ENCODE results near the gene SH3GL2.
A peak's percentile ranks its signal among the peaks of the same experiment; 100 is the strongest.

The SH3GL2 gene

DNA sequence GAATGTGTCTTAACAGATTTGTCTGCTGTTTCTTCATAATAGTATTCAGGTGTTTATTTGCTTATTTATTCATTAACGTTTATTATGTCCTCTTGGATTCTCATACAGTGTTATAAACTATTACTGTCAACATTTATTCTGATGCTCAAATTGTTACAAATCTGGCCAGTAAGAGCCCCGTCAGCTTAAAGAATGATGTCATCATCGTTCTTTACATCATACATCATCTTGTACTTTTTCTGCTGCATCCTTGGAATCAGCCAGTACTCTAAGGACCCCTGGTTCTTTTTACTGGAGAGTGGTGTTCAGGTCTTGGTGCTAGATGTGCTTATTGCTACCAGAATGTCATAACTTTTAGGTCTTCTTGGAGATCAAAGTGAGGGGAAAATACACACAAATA lies 86.6 kb downstream of the SH3GL2 start:
- DNase-seq = no peak

DNA sequence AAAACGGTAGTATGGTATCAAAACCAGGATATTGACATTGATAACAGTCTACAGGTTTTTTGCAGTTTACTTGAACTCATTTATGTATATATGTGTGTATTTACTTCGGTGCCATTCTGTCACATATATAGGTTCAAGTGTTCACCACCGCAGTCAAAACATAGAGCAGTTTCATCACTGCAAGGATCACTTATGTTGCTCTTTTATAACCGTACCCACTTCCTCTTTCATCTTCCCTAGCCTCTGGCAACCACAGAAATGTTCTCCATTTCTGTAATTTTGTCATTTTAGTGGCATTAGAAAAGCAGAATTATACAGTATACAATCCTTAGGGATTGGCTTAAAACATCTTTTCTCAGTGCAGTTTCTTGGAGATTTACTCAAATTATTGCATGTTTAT lies 90.3 kb downstream of the SH3GL2 start:
- DNase-seq = no peak

- DNase-seq = no peak
These were observed 103.8 kb downstream of the SH3GL2 start for GRCh38 chr9:17682684-17683083.

- no peak for DNase-seq
These were observed 110.0 kb downstream of the SH3GL2 start for GRCh38 chr9:17688834-17689233.

DNA sequence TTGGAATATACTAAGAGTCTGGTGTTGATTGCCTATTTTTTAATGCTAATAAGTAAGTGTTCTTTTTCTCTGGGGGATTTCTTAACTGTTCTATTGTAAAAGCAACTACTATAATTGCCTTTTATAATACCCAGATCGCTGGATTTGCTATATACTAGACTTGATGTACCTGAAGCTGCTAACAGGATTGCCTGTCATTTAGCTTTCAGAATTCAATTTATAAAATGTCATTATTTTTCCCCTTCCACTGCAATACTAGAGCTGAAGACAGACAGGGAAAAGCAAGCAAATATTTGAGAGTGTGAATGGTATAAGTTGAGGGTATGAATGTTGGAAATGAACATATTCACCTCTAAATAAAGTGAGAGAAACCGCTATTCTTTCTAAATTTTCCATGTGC lies 115.5 kb downstream of the SH3GL2 start:
- no peak for DNase-seq

- DNase-seq = no peak
These were observed 116.6 kb downstream of the SH3GL2 start for GRCh38 chr9:17695482-17695881.

DNA sequence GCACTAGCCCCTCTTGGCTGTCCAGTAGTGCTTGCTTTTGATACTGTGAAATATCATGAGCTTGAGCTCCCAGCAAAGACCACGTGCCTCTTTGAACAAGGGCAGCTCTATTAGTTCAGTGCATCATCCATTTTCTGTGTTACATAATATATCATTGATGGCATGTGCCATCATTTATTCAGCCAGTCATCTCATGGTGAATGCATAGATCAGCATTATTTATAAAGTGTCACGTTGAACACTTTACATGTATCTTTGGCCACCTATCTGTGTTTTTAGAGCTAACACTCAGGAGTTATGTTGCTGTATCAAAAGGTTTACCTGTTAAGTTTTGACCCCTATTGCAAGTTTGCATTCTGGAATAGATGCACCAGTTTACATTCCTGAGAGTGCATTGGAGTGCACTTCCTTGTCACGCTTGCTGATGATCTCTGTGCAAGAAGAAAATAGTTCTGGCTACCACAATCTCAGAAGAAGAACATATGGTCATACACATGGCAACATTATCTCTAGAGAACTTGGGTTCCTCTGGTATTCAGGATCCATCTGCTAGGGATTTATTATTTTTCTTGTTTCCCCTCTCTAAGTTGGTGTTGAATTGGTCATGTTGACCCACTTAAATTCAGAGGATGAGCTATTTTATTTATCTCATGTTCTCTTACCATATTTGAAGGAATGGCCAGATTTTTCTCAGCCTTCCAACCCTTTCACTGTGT lies 120.9 kb downstream of the SH3GL2 start:
- peak; percentile 85 for DNase-seq

DNA sequence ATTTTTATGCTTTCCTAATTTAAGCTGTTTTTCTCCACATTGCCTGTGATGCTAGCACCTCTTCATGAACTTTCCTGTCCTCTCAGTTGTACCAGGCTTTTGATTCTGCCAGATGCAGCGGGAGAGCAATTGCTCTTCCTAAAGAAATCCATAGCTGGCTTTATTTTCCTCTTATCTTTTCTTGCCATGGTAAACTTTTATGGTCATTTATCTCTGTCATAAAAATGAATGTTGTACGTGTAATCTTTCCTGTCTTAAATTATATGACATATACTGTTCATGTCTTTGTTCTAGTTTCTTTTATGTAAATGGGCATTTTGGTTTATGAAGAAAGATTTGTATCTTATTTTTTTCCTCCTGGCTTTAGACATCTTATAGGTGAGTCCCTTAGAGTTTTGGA lies 127.5 kb downstream of the SH3GL2 start:
- no peak for DNase-seq

GRCh38 chr9:17719053-17719452 lies 140.2 kb downstream of the SH3GL2 start:
- DNase-seq = no peak

- no peak for DNase-seq
These were observed 143.1 kb downstream of the SH3GL2 start for GRCh38 chr9:17721954-17722353.

DNA sequence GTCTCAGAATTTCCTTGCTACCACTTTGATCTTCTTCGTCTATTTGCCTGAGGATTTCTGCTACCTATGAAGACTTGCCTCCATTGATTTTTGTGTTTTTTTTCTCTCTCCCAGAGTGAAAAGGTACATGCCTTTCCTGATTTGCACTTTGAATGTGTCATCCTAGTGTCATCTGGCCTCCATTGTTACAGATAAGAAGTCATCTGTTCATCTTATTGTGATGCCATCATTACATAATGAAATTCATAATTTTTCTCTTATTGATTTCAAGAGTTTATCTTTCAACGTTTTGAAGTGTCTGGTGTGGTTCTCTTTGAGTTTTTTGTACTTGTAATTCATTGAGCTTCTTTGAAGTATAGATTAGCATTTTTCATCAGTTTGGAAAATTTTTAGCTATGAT lies 144.8 kb downstream of the SH3GL2 start:
- DNase-seq = no peak

DNA sequence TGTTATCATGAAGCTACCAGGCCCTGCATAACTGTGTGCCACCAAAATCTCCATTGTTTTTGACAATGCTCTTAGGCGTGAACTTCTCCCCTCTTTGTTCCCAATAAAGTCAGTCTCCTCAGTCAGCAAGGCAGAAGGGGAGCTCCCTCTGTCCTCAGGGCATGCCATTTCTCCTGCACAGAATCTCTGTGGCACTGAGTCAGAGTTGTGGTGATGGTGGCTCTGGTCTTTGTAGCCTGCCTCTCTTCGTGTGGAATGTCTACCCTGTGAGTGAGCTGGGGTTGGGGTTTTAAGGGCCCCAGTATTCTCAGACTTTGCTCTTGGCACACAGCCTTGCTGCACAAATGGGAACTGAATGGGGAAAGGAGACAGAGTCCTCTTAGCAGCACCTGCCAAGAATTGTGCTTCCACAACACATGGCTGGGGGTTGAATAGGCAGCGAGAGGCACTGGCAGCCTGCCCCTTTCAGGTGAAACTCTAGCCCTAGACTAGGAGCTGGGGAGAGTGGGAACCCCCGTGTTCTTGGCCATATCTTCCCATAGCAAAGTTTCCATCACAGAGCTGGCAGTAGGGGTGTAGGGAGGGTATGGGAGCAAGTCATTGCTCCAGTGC lies 146.6 kb downstream of the SH3GL2 start:
- DNase-seq = peak; percentile 12

GRCh38 chr9:17726298-17726697 lies 147.4 kb downstream of the SH3GL2 start:
- no peak for DNase-seq

DNA sequence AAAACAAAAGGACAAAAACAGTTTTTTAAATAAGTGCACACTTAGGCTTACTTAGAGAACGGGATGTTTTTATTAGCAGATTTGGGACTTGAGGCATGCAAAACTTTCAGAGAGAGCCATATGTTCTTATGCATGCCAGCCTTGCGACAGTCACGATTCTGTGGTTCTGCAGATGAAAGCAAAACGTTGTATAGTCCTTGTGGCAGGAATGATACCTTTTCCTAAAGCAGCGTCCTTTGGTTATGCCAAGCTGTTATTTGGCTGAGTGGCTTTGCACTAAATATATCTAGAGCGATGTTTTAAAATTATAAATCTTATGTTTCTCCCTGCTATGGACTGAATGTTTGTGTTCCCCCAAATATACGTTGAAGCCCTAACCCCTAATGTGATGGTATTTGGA lies 152.0 kb downstream of the SH3GL2 start:
- no peak for DNase-seq

DNA sequence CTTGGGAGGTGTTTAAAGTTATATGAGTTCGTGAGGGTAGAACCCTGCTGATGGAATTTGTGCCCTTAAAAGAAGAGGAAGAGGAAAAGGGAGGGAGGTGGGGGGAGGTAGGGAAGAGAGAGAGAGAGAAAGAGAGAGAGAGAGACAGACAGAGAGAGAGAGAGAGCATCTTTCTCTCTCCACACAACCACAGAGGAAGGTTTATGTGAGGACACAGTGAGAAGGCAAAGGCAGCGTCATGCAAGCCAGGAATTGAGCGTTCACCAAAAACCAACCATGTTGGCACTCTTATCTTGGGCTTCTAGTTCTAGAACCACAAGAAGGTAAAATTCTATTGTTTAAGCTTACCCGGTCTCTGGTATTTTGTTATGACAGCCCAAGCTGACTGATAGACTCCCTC lies 152.4 kb downstream of the SH3GL2 start:
- DNase-seq = no peak

GRCh38 chr9:17734674-17735073 lies 155.8 kb downstream of the SH3GL2 start:
- no peak for DNase-seq

DNA sequence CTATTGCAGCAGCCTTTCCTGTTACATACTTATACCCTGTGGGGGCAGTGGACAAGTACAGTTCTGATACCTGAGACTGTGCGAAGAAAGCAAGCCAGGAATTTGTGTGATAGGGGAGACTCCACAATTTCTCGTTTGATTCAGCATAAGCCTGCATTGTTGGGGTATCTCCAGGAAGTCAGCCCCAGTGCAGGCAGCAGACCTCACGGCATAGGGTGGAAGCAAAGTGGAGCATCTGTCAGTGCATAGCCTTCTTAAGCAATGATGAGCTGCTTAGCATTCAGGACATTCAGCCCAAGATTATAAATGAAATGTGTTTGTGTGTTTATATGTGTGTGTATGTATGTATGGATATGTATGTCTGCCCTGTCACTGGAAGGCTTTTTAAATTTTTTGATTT lies 157.0 kb downstream of the SH3GL2 start:
- no peak for DNase-seq

DNA sequence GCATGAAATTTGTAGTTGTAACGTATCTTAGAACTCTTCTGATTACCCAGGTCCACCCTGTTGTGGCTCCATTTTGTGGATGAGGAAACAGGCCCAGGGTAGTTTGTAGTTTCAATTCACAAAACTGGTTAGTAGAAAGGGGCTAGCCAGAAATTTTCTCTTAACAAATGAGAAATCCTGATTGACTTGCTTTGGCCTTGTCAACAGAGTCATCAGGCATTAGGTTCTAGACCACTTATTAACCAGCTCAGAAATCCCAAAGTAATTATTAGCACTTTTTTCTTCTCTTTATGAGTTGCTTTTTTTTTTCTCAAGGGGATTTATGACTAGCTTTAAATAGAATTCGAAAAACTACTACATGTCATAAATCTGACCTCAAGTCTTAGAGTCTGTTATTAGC lies 160.2 kb downstream of the SH3GL2 start:
- no peak for DNase-seq

- no peak for DNase-seq
These were observed 160.9 kb downstream of the SH3GL2 start for GRCh38 chr9:17739736-17740135.

- peak; percentile 19 for DNase-seq
These were observed 163.2 kb downstream of the SH3GL2 start for GRCh38 chr9:17742067-17742466.

GRCh38 chr9:17744786-17745185 lies 165.9 kb downstream of the SH3GL2 start:
- no peak for DNase-seq

GRCh38 chr9:17750269-17750668 lies 171.4 kb downstream of the SH3GL2 start:
- no peak for DNase-seq

GRCh38 chr9:17751486-17751885 lies 172.6 kb downstream of the SH3GL2 start:
- DNase-seq = no peak

- DNase-seq = no peak
These were observed 173.2 kb downstream of the SH3GL2 start for GRCh38 chr9:17752021-17752420.

GRCh38 chr9:17757816-17758215 lies 178.9 kb downstream of the SH3GL2 start:
- DNase-seq = no peak

Data from DMS 273 treated with DMSO at 0.1 percent for 48 hours (cell line).